Panc1 (cell line): ENCODE measurements around the gene WDR48. TPM values are rescaled to one million over a fixed set of nuclear protein-coding genes. Genes with fewer than 3 reads are reported as not detected.

ENCODE experiments used
- ATAC-seq: fragments of 200-7000 bp; cut with Tn5 transposase; 2 replicates; pipeline ENCODE4 v1.9.1; 2020; ENCODE audit warnings: mild to moderate bottlenecking, moderate library complexity
- BruUV-seq: library from RNA; stranded (reverse); fragments of 400-500 nt; replicated peaks from 2 replicates; lab custom pipeline; 2021; lab: Mats Ljungman, UMichigan
- CTCF ChIA-PET: fragments of 300-600 bp; sonication (Branson Sonifier 250); formaldehyde crosslinking; loops from one replicate; lab custom pipeline; 2022; ENCODE audit warnings: antibody characterized with exemption; lab: Charles Lee
- POLR2A ChIA-PET: fragments of 300-600 bp; sonication (Branson Sonifier 250); formaldehyde crosslinking; loops from one replicate; lab custom pipeline; 2022; ENCODE audit warnings: antibody characterized with exemption; lab: Charles Lee
- DNase-seq: peaks from one replicate; pipeline ENCODE4 v3.0.0-alpha.2; 2010; ENCODE audit warnings: low read depth, low spot score
- H3K27ac ChIP-seq: 2 replicates; pipeline ENCODE4 v1.5.1; 2011; ENCODE audit warnings: mild to moderate bottlenecking, low read length, inconsistent platforms
- H3K27me3 ChIP-seq: fragments of 200-500 bp; sonication (Bioruptor generic); 2 replicates; pipeline ENCODE4 v1.6.0; 2014; ENCODE audit warnings: low read length, inconsistent platforms; ENCODE audit not compliant: control insufficient read depth, insufficient read depth
- H3K36me3 ChIP-seq: fragments of 200-500 bp; sonication (Bioruptor generic); 2 replicates; pipeline ENCODE4 v1.5.1; 2014; ENCODE audit warnings: inconsistent platforms, mild to moderate bottlenecking, low read length, moderate library complexity; ENCODE audit not compliant: control insufficient read depth, insufficient read depth
- H3K4me1 ChIP-seq: 2 replicates; pipeline ENCODE4 v1.5.1; 2011; ENCODE audit warnings: inconsistent platforms, mild to moderate bottlenecking, low read length, moderate library complexity; ENCODE audit not compliant: control insufficient read depth, insufficient read depth
- H3K4me3 ChIP-seq, 2 experiments: 2 replicates each; pipeline ENCODE4 v1.5.1; 2011 to 2012; ENCODE audit warnings: low read depth in 2 of 2, low read length in 2 of 2, mild to moderate bottlenecking in 2 of 2, inconsistent platforms in 1 of 2, moderate library complexity in 1 of 2
- H3K9me3 ChIP-seq: fragments of 200-500 bp; sonication (Bioruptor generic); 2 replicates; pipeline ENCODE4 v1.5.1; 2014; ENCODE audit warnings: low read depth, mild to moderate bottlenecking, inconsistent platforms, low read length, moderate library complexity; ENCODE audit not compliant: control insufficient read depth, insufficient read depth
- POLR2AphosphoS5 ChIP-seq: IDR thresholded peaks from 2 replicates; pipeline ENCODE4 v1.6.1; 2012; ENCODE audit warnings: mild to moderate bottlenecking, low read depth, low read length, moderate library complexity
- SIN3A ChIP-seq: IDR thresholded peaks from 2 replicates; pipeline ENCODE4 v1.6.1; 2012; ENCODE audit warnings: low read depth, mild to moderate bottlenecking, low read length, moderate library complexity, borderline replicate concordance; ENCODE audit not compliant: insufficient read depth
- TCF7L2 ChIP-seq: IDR thresholded peaks from 2 replicates; pipeline ENCODE4 v1.6.1; 2011; ENCODE audit warnings: mild to moderate bottlenecking, low read depth, low read length, inconsistent platforms
- in situ Hi-C: cut with HindIII; loops from 2 replicates; pipeline ENCODE4 v1.10.0; 2016; ENCODE audit warnings: low sequenced_read_pairs, low pct_unique_long_range_greater_than_20kb
- intact Hi-C: fragments of 100-400 bp; cut with micrococcal nuclease; formaldehyde crosslinking; loops from one replicate; pipeline ENCODE4 v1.10.0; 2022; ENCODE audit not compliant: unreplicated experiment
- total RNA-seq: library from RNA; stranded (reverse); gene quantifications from one replicate; pipeline ENCODE4 v1.2.1, GENCODE V29; 2021; ENCODE audit not compliant: unreplicated experiment
- TF ChIP-seq, protein P1 (sequence below): fragments of 450-650 bp; IDR thresholded peaks from 2 replicates; pipeline ENCODE4 v1.5.1; 2017; ENCODE audit warnings: mild to moderate bottlenecking
- TF ChIP-seq, protein P2 (sequence below), 2 experiments: IDR thresholded peaks; 2 replicates each; pipeline ENCODE4 v1.6.1; 2011 to 2012; ENCODE audit warnings: low read depth in 2 of 2, control low read depth in 1 of 2, low read length in 1 of 2, mild to moderate bottlenecking in 1 of 2, moderate library complexity in 1 of 2; ENCODE audit not compliant: insufficient read depth in 1 of 2

The WDR48 gene
- total RNA-seq, 1 experiment from 2014 or later, result 15.7 TPM

DNA sequence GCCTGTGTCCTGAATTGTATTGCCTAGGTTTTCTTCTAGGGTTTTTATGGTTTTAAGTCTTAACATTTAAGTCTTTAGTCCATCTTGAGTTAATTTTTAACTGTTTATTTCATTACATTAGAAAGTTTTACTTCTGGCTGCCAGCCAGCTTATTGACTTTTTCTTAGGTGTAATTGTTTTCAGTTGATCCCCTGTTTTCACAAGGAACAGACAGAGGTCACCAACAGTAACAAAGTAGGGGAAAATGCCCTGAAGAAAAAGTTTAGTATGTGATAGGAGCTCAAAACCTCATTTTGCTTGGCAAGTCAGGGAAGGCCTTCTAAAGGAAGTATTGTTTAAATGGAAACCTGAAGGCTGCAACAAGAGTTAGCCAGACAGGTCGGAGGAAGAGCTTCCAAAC is 10.4 kb downstream of the WDR48 start:
- intact Hi-C loops, result no loop called here
- no TSS peak for BruUV-seq
- no peak overlapping the region for H3K4me3 ChIP-seq
- no peak overlapping the region for H3K27ac ChIP-seq
- no peaks in the 10 kb centered on the region for H3K36me3 ChIP-seq
- peaks cover 2% of the 10 kb centered on the region; the same call in 1 of the 2 replicates for H3K4me1 ChIP-seq
- no peaks in the 10 kb centered on the region for H3K27me3 ChIP-seq
- in situ Hi-C loops, result no loop called here
- no peak for DNase-seq
- TF ChIP-seq TCF7L2 (no peak), POLR2AphosphoS5 (no peak), SIN3A (no peak)
- TF ChIP-seq, protein P1, sequence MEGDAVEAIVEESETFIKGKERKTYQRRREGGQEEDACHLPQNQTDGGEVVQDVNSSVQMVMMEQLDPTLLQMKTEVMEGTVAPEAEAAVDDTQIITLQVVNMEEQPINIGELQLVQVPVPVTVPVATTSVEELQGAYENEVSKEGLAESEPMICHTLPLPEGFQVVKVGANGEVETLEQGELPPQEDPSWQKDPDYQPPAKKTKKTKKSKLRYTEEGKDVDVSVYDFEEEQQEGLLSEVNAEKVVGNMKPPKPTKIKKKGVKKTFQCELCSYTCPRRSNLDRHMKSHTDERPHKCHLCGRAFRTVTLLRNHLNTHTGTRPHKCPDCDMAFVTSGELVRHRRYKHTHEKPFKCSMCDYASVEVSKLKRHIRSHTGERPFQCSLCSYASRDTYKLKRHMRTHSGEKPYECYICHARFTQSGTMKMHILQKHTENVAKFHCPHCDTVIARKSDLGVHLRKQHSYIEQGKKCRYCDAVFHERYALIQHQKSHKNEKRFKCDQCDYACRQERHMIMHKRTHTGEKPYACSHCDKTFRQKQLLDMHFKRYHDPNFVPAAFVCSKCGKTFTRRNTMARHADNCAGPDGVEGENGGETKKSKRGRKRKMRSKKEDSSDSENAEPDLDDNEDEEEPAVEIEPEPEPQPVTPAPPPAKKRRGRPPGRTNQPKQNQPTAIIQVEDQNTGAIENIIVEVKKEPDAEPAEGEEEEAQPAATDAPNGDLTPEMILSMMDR, result no peak
- TF ChIP-seq, protein P2, sequence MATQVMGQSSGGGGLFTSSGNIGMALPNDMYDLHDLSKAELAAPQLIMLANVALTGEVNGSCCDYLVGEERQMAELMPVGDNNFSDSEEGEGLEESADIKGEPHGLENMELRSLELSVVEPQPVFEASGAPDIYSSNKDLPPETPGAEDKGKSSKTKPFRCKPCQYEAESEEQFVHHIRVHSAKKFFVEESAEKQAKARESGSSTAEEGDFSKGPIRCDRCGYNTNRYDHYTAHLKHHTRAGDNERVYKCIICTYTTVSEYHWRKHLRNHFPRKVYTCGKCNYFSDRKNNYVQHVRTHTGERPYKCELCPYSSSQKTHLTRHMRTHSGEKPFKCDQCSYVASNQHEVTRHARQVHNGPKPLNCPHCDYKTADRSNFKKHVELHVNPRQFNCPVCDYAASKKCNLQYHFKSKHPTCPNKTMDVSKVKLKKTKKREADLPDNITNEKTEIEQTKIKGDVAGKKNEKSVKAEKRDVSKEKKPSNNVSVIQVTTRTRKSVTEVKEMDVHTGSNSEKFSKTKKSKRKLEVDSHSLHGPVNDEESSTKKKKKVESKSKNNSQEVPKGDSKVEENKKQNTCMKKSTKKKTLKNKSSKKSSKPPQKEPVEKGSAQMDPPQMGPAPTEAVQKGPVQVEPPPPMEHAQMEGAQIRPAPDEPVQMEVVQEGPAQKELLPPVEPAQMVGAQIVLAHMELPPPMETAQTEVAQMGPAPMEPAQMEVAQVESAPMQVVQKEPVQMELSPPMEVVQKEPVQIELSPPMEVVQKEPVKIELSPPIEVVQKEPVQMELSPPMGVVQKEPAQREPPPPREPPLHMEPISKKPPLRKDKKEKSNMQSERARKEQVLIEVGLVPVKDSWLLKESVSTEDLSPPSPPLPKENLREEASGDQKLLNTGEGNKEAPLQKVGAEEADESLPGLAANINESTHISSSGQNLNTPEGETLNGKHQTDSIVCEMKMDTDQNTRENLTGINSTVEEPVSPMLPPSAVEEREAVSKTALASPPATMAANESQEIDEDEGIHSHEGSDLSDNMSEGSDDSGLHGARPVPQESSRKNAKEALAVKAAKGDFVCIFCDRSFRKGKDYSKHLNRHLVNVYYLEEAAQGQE (IDR thresholded peaks at IDR 0.05; ENCODE audit: insufficient read depth in 1 of 2, low read depth in 2 of 2, low read length in 1 of 2), result no peak
- H3K9me3 ChIP-seq, result no peaks in the 10 kb centered on the region; the same call in 1 of the 2 replicates
- ATAC-seq, result no peak
- ChIA-PET CTCF (no interaction called here), POLR2A (no interaction called here)

GRCh38 chr3:39063143-39063542 is 11.3 kb downstream of the WDR48 start:
- Histone ChIP-seq H3K27me3 (no peaks in the 10 kb centered on the region), H3K4me3 (no peak overlapping the region), H3K36me3 (no peaks in the 10 kb centered on the region), H3K9me3 (no peaks in the 10 kb centered on the region; the same call in 1 of the 2 replicates), H3K27ac (no peak overlapping the region), H3K4me1 (peaks cover 2% of the 10 kb centered on the region; the same call in 1 of the 2 replicates)
- ChIA-PET POLR2A (no interaction called here), CTCF (no interaction called here)
- in situ Hi-C loops, result no loop called here
- no peak for DNase-seq
- BruUV-seq, result no TSS peak
- TF ChIP-seq, protein P1, result no peak
- TF ChIP-seq TCF7L2, result no peak
- TF ChIP-seq SIN3A, result no peak
- intact Hi-C loops, result no loop called here
- ATAC-seq, result no peak
